Measurements from ENCODE around the gene RPS6KB1.
A peak's percentile ranks its signal among the peaks of the same experiment; 100 is the strongest.
"Not testable (repeated sequence)": the region's sequence is repeated elsewhere in the genome, so short reads cannot be mapped to it uniquely, and the experiment has no call there.

RPS6KB1 gene

GRCh38 chr17:59962739-59963318 lies 69.9 kb downstream of the RPS6KB1 start:
- TF ChIP-seq CTCF (IDR thresholded peaks at IDR 0.05; ENCODE audit: extremely low read depth, missing control alignments) = no peak
- DNase-seq (ENCODE audit: low spot score) = no peak

- DNase-seq (ENCODE audit: low spot score) = peak; percentile 66
These were observed 71.0 kb downstream of the RPS6KB1 start for GRCh38 chr17:59963738-59964481.

GRCh38 chr17:59964482-59965328 lies 71.8 kb downstream of the RPS6KB1 start, which contains the start of gene RNFT1:
Gene RNFT1 (minus strand): TSS chr17:59964740. CDS start chr17:59964663, 77 bp downstream.
- peak; percentile 93 for DNase-seq (ENCODE audit: low spot score)
- no peak for TF ChIP-seq CTCF (IDR thresholded peaks at IDR 0.05; ENCODE audit: extremely low read depth, missing control alignments)

More at GRCh38 chr17:59963738-59964481, 71.0 kb downstream of the RPS6KB1 start:
- TF ChIP-seq CTCF (IDR thresholded peaks at IDR 0.05; ENCODE audit: extremely low read depth, missing control alignments) = no peak

- DNase-seq (ENCODE audit: low spot score) = not testable (repeated sequence)
These were observed 78.8 kb downstream of the RPS6KB1 start for GRCh38 chr17:59971771-59972170.

GRCh38 chr17:59972778-59973177 lies 79.9 kb downstream of the RPS6KB1 start:
- no peak for DNase-seq (ENCODE audit: low spot score)
- no peak for TF ChIP-seq CTCF (IDR thresholded peaks at IDR 0.05; ENCODE audit: extremely low read depth, missing control alignments)

GRCh38 chr17:59973483-59973882 lies 80.6 kb downstream of the RPS6KB1 start:
- DNase-seq (ENCODE audit: low spot score) = not testable (repeated sequence)

GRCh38 chr17:59975166-59975565 lies 82.2 kb downstream of the RPS6KB1 start:
- not testable (repeated sequence) for DNase-seq (ENCODE audit: low spot score)

GRCh38 chr17:59996608-59997007 lies 103.7 kb downstream of the RPS6KB1 start:
- DNase-seq (ENCODE audit: low spot score) = not testable (repeated sequence)

Data from GM20000 (cell line).